Measurements from ENCODE around the gene MCAM.

DNA sequence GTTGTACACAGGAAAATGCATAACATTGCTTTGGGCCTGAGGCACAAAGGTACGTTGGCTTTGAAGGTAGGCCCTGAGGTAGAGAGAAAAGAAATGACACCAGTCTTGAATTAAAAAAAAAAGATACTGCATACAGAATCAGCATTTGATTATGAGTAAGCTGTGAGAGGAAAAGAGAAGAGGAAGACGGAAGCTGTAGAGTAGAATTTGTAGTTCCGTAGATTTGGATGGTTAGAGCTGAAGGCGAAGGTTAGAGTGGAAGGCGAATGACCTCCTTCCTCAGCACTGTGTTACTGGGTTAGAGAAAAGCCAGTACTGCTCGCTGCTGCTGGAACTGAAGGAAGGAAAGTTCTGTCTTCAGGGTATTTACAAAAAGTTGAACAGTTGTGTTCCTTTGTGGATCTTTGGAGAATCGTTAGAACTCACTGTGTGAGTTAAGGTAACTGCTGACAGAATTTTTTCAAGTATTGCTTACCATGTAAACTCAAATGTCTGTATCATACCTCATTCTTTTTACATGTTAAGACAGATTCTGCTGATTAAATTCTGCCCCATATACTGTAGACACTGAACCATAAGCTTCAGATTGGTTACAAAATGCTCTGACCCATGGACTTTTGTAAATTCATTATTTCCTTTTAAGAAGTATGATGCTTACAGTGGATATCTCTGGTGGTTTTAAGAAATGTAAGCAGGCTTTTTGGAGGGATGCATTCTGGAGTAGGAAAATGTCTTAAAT, 50.2 kb downstream of the MCAM start:
- TF ChIP-seq EZH2 (IDR thresholded peaks at IDR 0.05), result no peak
- TF ChIP-seq, protein P1, sequence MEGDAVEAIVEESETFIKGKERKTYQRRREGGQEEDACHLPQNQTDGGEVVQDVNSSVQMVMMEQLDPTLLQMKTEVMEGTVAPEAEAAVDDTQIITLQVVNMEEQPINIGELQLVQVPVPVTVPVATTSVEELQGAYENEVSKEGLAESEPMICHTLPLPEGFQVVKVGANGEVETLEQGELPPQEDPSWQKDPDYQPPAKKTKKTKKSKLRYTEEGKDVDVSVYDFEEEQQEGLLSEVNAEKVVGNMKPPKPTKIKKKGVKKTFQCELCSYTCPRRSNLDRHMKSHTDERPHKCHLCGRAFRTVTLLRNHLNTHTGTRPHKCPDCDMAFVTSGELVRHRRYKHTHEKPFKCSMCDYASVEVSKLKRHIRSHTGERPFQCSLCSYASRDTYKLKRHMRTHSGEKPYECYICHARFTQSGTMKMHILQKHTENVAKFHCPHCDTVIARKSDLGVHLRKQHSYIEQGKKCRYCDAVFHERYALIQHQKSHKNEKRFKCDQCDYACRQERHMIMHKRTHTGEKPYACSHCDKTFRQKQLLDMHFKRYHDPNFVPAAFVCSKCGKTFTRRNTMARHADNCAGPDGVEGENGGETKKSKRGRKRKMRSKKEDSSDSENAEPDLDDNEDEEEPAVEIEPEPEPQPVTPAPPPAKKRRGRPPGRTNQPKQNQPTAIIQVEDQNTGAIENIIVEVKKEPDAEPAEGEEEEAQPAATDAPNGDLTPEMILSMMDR (IDR thresholded peaks at IDR 0.05), result no peak

All from neural progenitor cell (in vitro differentiated cells).